Activated T-cell treated with anti-CD3 and anti-CD28 coated beads, Interleukin-2, amount 50 U/mL, for 24 hours (primary cell): Measurements from ENCODE around the gene RAB30.
A peak's percentile ranks its signal among the peaks of the same experiment; 100 is the strongest.

Experiments
- DNase-seq: peaks from one replicate; pipeline ENCODE4 v3.0.0-alpha.2; 2020
- H3K27ac Mint-ChIP-seq: 2 replicates; pipeline ENCODE4 v1.8.0; 2020; ENCODE audit warnings: mild to moderate bottlenecking, mixed read lengths
- H3K27me3 Mint-ChIP-seq: 2 replicates; pipeline ENCODE4 v1.8.0; 2020; ENCODE audit warnings: mixed read lengths
- H3K36me3 Mint-ChIP-seq: 2 replicates; pipeline ENCODE4 v1.8.0; 2020; ENCODE audit warnings: low read depth, mixed read lengths
- H3K4me1 Mint-ChIP-seq: 2 replicates; pipeline ENCODE4 v1.8.0; 2020; ENCODE audit warnings: low read depth, mixed read lengths
- H3K4me3 Mint-ChIP-seq: 2 replicates; pipeline ENCODE4 v1.8.0; 2020; ENCODE audit warnings: mild to moderate bottlenecking, moderate library complexity, mixed read lengths
- H3K9me3 Mint-ChIP-seq: 2 replicates; pipeline ENCODE4 v1.8.0; 2020; ENCODE audit warnings: mixed read lengths

RAB30 gene

DNA sequence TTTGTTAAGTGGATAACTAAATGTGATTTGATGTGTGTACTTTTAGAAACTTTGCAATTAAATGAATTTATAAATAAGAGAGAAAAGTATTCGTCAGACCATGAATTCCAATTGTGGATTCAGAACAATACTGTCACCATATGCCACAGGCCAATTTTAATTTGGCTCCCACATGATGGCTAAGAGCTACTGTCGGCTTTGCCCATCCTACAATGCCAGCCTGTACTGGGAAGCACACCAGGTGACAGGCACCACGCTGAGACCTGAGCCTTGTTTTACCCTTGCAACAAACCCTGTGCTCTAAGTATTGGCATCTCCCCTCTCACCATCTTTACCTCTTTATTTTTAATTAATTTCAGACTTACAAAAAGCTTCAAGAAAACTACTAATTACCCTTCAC lies 14.0 kb downstream of the RAB30 start:
- no peak for DNase-seq
- peaks cover 39% of the 10 kb centered on the region for H3K36me3 Mint-ChIP-seq
- no peak overlapping the region for H3K27ac Mint-ChIP-seq
- no peaks in the 10 kb centered on the region for H3K27me3 Mint-ChIP-seq
- no peak overlapping the region for H3K4me3 Mint-ChIP-seq
- peaks cover 10% of the 10 kb centered on the region for H3K9me3 Mint-ChIP-seq
- peaks cover 84% of the 10 kb centered on the region for H3K4me1 Mint-ChIP-seq

GRCh38 chr11:83056611-83057010 lies 15.1 kb downstream of the RAB30 start:
- peak overlapping the region; percentile 81 for H3K27ac Mint-ChIP-seq
- no peak for DNase-seq
- H3K9me3 Mint-ChIP-seq = peaks cover 6% of the 10 kb centered on the region
- H3K4me3 Mint-ChIP-seq = no peak overlapping the region
- H3K27me3 Mint-ChIP-seq = no peaks in the 10 kb centered on the region
- H3K36me3 Mint-ChIP-seq = peaks cover 40% of the 10 kb centered on the region
- H3K4me1 Mint-ChIP-seq = peaks cover 83% of the 10 kb centered on the region

GRCh38 chr11:83056204-83056603 lies 15.5 kb downstream of the RAB30 start:
- no peak overlapping the region for H3K4me3 Mint-ChIP-seq
- DNase-seq = no peak
- peaks cover 41% of the 10 kb centered on the region for H3K36me3 Mint-ChIP-seq
- peak overlapping the region; percentile 81 for H3K27ac Mint-ChIP-seq
- no peaks in the 10 kb centered on the region for H3K27me3 Mint-ChIP-seq
- peaks cover 84% of the 10 kb centered on the region for H3K4me1 Mint-ChIP-seq
- peaks cover 6% of the 10 kb centered on the region for H3K9me3 Mint-ChIP-seq

- no peaks in the 10 kb centered on the region for H3K27me3 Mint-ChIP-seq
These were observed 16.8 kb downstream of the RAB30 start for GRCh38 chr11:83054904-83055380.

GRCh38 chr11:83054001-83054400 lies 17.7 kb downstream of the RAB30 start:
- H3K36me3 Mint-ChIP-seq = peaks cover 36% of the 10 kb centered on the region
- no peak for DNase-seq
- H3K4me1 Mint-ChIP-seq = peaks cover 74% of the 10 kb centered on the region
- no peaks in the 10 kb centered on the region for H3K27me3 Mint-ChIP-seq
- H3K9me3 Mint-ChIP-seq = peaks cover 6% of the 10 kb centered on the region
- H3K27ac Mint-ChIP-seq = no peak overlapping the region
- H3K4me3 Mint-ChIP-seq = no peak overlapping the region

More at GRCh38 chr11:83054904-83055380, 16.8 kb downstream of the RAB30 start:
- Mint-ChIP-seq H3K4me3 (no peak overlapping the region), H3K9me3 (peaks cover 6% of the 10 kb centered on the region), H3K4me1 (peaks cover 81% of the 10 kb centered on the region), H3K27ac (no peak overlapping the region), H3K36me3 (peaks cover 38% of the 10 kb centered on the region)
- DNase-seq = no peak

GRCh38 chr11:83051760-83052671 lies 19.7 kb downstream of the RAB30 start:
- H3K27me3 Mint-ChIP-seq = no peaks in the 10 kb centered on the region
- peaks cover 74% of the 10 kb centered on the region for H3K4me1 Mint-ChIP-seq
- H3K4me3 Mint-ChIP-seq = no peak overlapping the region
- H3K36me3 Mint-ChIP-seq = peaks cover 36% of the 10 kb centered on the region
- peaks cover 6% of the 10 kb centered on the region for H3K9me3 Mint-ChIP-seq
- DNase-seq = no peak
- H3K27ac Mint-ChIP-seq = peak overlapping the region; percentile 23

DNA sequence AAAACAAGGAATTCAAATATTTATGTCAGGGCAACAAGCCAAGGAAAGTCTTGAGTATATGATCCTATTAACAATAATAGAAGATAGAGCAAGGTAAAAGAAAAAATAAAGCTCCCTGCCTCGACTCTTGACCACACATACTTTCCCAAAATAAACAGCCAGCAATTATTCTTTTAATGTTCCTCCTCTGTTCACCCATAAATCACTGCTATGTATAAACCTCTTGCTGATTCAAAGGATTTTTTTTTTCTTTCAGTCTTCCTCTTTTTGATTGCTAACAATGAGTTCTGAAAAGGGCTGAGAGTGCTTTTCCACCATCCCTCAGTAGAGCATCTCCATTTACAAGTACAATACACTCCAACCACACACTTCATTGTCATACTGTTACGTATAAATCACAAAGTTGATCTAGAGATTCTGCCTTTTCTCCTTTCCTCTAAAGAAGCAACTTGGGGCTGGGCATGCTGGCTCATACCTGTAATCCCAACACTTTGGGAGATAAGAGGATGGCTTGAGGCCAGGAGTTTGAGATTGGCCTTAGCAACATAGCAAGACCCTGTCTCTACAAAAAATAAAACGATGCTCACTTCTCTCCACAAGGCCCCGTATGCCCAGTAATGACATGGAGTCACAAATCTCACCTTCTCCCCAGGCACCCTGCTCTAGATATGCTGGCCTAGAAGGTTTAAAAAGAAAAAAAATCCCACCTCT lies 24.0 kb downstream of the RAB30 start:
- no peak for DNase-seq
- peaks cover 17% of the 10 kb centered on the region for H3K36me3 Mint-ChIP-seq
- no peak overlapping the region for H3K27ac Mint-ChIP-seq
- peaks cover 50% of the 10 kb centered on the region for H3K4me1 Mint-ChIP-seq
- no peaks in the 10 kb centered on the region for H3K27me3 Mint-ChIP-seq
- H3K9me3 Mint-ChIP-seq = peaks cover 6% of the 10 kb centered on the region
- H3K4me3 Mint-ChIP-seq = no peak overlapping the region

GRCh38 chr11:83046621-83047172 lies 25.0 kb downstream of the RAB30 start:
- Mint-ChIP-seq H3K9me3 (peaks cover 6% of the 10 kb centered on the region), H3K27me3 (no peaks in the 10 kb centered on the region), H3K4me1 (peaks cover 41% of the 10 kb centered on the region), H3K4me3 (no peak overlapping the region), H3K27ac (no peak overlapping the region), H3K36me3 (peaks cover 13% of the 10 kb centered on the region)
- DNase-seq = no peak

DNA sequence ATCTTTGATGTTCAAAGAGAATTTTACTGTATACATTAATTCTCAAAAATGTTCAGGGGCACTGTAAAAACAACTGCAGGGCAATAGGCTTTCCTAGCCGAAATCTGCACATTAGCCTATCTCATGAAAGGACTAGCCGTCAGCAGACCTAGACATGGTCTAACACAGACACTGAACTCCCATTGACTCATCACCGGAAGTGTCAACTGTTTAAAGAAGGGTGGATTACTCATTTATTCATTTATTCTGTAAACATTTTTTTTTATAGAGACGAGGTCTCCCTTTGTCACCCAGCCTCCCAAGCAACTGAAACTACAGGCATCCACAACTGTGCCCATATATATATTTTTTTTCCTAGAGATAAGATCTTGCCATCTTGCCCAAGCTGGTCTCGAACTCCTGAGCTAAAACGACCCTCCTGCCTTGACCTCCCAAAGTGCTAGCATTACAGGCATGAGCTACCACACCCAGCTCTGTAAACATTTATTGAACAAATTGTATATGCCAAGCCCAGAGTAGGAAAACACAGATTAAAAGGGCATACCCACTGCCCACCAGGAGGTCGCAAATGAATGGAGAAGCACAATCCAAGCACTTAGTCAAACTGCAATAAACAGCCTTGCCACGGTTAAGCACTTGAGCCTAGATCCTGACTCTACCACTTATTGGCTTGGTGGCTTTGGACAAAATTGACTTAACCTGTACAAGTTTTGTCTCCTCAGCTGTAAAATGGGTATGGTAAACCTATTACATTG lies 26.6 kb downstream of the RAB30 start:
- Mint-ChIP-seq H3K9me3 (peaks cover under 1% of the 10 kb centered on the region), H3K4me1 (peaks cover 34% of the 10 kb centered on the region), H3K4me3 (no peak overlapping the region), H3K27ac (no peak overlapping the region), H3K27me3 (no peaks in the 10 kb centered on the region), H3K36me3 (peaks cover 2% of the 10 kb centered on the region)
- DNase-seq = no peak

GRCh38 chr11:83042964-83043711 lies 28.6 kb downstream of the RAB30 start:
- Mint-ChIP-seq H3K27me3 (no peaks in the 10 kb centered on the region), H3K4me1 (peaks cover 36% of the 10 kb centered on the region), H3K27ac (no peak overlapping the region), H3K36me3 (peaks cover 9% of the 10 kb centered on the region), H3K9me3 (no peaks in the 10 kb centered on the region), H3K4me3 (no peak overlapping the region)
- DNase-seq = no peak

- peaks cover 9% of the 10 kb centered on the region for H3K36me3 Mint-ChIP-seq
- DNase-seq = no peak
- peaks cover 42% of the 10 kb centered on the region for H3K4me1 Mint-ChIP-seq
- H3K9me3 Mint-ChIP-seq = no peaks in the 10 kb centered on the region
- H3K27ac Mint-ChIP-seq = no peak overlapping the region
- no peaks in the 10 kb centered on the region for H3K27me3 Mint-ChIP-seq
- no peak overlapping the region for H3K4me3 Mint-ChIP-seq
These were observed 30.6 kb downstream of the RAB30 start for GRCh38 chr11:83041126-83041525.

DNA sequence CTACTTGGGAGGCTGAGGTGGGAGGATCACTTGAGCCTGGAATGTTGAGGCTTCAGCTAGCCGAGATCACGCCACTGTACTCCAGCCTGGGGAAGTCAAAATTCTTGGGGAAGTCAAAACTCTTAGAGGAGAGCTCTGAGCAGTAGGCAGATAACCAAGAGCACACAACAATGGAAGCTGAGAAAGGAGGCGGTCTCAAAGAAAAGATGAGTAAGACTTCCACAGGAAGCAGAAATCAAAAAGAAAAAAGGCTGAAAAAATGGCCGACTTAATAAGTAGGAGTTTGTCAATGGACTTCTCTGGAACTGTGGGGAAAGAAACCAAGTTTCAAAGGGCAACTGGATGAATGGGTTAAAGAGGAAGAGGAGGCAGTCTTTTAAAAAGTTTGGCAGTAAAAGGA lies 32.1 kb downstream of the RAB30 start:
- Mint-ChIP-seq H3K4me1 (peaks cover 45% of the 10 kb centered on the region), H3K27me3 (no peaks in the 10 kb centered on the region), H3K27ac (no peak overlapping the region), H3K36me3 (peaks cover 9% of the 10 kb centered on the region), H3K9me3 (no peaks in the 10 kb centered on the region), H3K4me3 (no peak overlapping the region)
- DNase-seq = no peak

GRCh38 chr11:83037877-83038276 lies 33.8 kb downstream of the RAB30 start:
- no peaks in the 10 kb centered on the region for H3K27me3 Mint-ChIP-seq
- DNase-seq = no peak
- H3K9me3 Mint-ChIP-seq = no peaks in the 10 kb centered on the region
- peaks cover 9% of the 10 kb centered on the region for H3K36me3 Mint-ChIP-seq
- no peak overlapping the region for H3K4me3 Mint-ChIP-seq
- peaks cover 51% of the 10 kb centered on the region for H3K4me1 Mint-ChIP-seq
- H3K27ac Mint-ChIP-seq = no peak overlapping the region
